ENCODE data around the gene KRT9.
"Not testable (repeated sequence)": the region's sequence is repeated elsewhere in the genome, so short reads cannot be mapped to it uniquely, and the experiment has no call there.

The KRT9 gene

DNA sequence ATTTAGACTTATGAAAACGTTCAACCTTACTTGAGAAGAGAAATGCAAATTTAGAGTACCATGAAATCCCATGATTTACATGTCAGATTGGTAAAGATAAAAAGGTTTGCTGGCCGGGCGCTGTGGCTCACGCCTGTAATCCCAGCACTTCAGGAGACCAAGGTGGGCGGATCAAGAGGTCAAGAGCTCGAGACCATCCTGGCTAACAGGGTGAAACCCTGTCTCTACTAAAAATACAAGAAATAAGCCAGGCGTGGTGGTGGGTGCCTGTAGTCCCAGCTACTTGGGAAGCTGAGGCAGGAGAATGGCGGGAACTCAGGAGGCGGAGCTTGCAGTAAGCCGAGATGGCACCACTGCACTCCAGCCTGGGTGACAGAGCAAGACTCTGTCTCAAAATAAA is 29.1 kb downstream of the KRT9 start:
- DNase-seq, result not testable (repeated sequence)

DNA sequence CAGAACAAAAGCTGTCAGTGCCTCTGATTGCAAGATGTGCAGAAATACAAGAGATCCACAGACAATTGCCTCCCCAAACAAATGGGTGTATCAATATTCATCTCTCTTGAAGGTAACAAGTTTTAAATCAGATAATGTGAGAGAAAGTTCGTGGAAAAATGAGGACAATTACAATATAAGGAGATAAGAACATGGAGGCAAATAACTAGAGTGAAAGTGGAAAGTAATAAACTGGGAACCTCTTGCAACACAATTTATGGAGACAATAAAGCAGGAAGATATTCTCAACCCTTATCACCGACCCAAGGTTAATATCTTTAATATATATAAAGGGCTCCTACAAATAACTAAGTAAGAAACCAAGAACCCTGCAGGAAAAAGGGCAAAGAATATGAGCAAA is 29.5 kb downstream of the KRT9 start:
- no peak for DNase-seq

DNA sequence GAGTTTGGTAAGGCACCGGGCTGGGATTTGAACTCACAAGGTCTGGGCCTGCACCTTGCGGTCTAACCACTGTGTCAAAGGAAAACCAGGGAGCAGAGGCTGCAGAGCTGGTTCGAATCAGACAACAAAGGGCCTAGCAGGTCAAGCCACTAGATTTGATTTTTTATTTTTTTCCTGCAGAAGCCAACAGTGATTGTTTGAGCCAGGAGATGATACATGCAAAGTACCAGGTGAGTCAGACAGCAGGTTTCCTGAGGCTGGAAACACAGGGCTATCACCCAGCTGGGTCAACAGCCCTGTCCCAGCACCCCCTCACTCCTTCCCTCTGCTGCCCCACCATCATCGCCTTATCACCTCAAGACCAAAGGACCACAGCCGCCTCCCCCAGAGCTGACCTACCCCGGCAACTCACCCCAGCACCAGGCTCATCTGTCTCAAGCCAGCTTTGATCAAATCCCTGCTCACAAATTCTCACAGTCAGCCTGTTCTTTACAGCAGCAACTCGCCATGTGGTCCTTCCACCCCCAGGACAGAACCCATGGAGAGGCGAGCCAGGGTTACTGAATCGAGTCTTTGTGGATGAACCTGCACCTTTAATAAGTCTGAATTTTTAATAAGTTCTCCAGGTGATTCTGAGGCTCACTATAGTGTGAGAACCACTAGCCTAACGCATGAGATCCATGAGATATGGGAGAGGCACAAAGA is 30.8 kb downstream of the KRT9 start:
- DNase-seq, result no peak

DNA sequence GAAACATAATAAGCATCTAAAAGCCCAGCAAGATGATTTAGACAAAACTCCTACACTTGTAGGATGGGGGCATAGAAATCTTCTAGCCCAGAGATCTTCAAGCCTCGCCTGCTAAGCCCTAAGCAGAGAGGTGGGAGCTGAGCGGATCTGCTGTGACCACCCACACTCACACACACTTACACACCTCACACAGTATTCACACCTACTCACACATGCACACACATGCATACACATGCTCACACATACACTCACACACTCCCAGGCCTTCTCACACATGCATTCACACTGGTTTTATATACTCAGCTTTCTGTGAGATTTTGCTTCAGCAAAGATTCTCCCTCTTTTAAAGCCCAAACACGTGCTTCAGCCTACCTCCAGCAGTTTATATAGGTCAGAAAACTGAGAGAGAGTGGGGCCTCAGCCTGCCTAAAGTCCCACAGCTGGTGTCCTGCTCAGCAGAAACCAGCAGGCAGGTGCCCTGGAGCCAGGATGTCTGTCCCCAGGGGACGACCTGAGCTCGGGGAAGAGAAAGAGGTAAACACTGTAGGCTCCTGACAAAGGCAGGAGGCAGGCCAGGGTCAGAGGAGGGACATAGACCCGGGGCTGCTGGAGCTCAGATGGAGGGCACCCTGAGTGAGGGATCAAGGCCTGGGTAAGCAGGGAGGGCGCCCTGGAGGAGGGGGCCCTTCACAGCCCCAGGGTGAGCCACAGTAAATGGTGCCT is 31.7 kb downstream of the KRT9 start:
- DNase-seq, result no peak

DNA sequence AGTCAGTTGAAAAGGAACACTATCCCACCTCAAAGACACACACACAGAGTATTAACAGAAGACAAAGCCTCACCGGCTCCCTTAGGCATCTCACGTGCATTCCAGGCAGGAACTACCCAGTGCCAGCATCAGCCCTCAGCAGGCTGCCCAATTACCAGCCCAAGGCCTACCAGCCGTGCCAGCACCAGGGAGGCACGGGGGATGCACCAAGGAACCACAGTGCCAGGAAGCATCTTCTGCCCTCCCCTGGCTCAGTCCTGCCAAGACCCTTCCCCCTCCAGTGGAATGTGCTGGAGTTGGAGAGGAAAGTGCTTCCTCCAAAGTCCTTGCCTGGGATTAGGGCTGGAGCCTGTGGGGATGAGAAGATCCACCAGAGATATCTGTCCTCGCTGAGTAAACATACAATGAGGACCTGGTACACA is 32.8 kb downstream of the KRT9 start:
- DNase-seq, result no peak

DNA sequence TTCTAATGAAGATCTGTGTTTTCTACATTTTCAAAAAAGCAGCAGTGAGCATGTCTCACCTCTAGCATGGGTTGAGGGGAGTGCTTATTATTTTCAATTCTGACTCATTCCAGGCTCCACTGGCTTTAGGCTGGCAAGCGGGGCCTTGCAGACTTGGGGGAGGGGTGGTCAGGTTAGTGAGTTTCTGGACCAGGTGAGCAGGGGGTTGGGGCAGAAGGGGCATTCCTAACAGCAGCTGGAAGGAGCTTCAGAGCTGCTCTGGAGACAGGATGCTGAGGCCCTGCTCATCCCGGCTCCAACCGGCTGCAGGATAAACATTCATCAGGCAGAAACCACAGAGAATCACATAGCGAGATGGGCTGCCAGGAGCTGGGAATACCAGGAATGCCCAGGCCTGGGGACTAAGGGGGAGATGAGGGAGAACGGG is 33.3 kb downstream of the KRT9 start:
- no peak for DNase-seq

DNA sequence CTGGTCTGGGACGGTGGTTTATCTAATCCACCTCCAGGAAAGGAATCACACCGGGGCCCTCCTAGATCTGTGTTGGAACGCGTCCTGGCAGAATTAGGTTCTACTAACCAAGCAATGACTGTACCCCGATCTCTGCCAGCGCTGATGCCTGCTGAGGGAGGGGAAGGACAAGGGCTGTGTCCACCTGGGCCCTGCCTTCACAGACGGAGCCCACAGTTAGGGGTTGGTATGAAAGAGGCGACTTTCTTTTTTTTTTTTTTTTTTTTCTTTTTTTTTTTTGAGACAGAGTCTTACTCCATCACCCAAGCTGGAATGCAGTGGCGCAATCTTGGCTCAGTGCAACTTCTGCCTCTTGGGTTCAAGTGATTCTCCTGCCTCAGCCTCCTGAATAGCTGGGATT is 33.9 kb downstream of the KRT9 start:
- no peak for DNase-seq

DNA sequence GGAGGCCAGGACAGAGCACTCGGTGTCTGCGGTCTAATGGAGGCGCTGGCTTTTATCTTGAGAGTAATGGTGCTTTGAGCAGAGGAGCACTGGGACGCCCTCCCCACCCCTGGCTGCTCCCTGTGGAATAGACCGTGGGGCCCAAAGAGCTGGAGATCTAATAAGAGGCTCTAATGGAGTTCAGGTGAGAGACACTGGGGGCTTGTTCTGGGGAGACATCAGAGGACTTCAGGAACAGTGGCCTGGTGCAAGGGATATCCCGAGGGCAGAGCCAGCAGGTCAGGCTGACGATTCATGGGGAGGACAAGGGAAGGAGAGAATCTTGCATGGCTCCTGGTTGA is 34.3 kb downstream of the KRT9 start:
- DNase-seq, result no peak

DNA sequence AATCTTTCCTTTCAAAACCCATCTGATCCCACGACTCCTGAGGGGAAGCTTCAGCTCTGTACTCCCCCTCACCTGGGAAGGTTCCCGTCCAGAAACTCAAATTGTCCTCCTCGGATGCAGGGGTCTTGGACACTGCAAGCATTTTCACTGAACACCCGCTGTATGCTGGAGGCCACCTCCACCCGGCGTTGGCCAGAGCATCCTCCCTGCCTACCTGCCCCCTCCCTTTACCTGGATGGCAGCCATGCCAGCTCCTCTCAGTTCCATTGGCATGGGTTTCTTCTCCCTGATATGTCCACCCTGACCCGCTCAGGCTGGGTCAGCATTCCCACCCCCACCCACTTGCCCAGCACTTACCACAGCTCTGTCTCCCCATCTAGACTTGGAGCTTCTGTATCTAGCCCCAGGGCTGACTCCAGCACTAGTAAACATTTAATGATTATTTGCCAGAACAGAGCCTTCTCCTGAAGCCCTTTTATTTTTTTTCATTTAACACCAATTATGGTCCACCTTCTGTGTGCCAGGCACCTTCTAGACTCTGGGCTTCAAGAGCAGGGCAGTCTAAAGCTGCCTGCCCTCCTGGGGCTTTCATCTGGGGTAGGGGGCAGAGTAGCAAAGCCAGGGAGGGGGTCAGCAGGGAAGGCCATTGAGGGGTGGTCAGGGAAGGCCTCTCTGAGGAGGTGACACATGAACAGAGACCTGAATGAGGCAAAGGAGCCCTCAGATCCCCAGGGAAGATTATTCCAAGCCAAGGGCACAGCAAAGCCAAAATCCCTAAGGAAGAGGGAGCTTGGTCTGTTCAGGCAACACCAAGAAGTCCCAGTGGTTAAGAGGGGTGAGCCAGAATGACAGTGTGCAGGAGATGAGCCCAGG is 34.9 kb downstream of the KRT9 start:
- DNase-seq, result no peak

DNA sequence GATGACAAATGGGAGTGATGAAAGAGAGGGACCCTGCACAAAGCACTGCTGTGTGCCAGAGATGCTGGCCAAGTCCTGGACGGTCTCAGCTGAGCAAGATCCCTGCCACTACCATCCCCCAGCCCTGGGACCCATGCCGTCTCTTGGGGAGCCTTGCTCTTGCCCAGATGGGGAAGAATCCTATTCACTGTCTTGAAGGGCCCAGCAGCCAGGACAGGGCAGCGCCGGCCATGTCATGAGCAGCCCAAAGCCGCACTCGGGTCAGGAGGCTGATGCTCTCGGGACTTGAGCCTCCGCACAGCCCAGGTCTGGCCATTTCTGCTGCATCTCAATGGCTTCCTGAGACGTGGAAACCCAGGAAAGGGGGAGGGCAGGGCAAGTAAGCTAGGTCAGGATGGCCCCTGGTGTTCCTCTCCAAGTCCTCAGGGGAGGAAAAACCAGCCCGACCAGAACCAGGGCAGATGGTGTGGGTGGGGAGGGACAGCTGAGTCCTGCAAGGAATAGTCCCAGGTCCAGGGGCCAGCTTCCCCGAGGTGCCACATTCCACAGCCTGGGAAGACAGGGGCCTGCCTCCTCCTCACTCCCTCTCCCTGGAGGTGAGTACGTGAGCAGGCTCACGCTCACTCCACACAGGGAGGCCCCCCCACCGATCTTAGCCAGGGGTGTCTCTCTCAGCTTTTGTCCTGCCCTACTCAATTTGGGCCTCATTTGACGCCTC is 35.9 kb downstream of the KRT9 start:
- no peak for DNase-seq

DNA sequence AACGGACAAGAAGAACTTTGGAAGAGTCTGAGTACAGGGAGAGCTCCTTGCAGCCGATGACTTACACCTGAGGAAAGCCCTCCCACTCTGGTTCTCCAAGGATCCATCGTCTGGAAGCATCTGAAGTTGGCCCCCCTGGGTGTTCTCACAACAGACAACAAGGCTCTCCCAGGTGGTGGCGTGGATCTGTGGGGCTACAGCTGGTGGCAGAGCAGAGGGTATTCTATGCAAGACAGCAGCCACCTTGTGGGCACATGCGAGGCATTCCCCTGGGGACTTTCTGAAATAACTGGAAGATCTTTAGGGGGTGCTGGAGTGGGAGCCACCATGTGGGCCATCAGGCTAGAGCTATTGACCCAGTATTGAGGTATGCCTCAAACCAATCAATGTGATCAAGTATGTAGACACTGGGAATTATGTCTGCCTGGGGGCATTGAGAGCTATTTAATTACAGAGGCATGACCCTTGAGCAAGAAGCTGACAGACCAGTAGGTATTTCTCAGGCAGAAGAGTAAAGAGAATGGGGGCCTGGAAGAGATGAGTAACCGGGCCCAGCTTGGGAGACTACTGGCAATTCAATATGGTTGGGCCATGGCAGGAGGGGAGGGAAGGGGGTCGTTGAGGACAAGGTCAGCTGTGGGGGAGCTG is 36.8 kb downstream of the KRT9 start:
- no peak for DNase-seq

DNA sequence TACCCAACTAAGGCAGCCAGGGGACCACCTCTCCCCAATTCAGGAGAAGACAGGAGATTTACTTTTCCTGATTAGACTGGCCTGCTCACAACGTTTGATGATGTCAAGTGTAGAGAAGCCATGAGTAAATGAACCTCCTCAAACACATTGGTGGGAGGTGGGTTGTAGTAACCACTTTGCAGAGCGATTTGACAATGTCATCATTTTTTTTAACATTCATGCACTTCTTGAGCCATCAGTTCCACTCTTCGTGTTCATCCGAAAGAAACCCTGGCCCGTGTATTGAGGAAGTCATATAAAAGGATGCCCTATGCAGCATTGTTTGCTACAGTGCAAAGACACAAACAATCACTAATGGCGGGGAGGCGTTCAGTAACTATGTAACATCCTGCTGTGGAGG is 38.2 kb downstream of the KRT9 start:
- no peak for DNase-seq

DNA sequence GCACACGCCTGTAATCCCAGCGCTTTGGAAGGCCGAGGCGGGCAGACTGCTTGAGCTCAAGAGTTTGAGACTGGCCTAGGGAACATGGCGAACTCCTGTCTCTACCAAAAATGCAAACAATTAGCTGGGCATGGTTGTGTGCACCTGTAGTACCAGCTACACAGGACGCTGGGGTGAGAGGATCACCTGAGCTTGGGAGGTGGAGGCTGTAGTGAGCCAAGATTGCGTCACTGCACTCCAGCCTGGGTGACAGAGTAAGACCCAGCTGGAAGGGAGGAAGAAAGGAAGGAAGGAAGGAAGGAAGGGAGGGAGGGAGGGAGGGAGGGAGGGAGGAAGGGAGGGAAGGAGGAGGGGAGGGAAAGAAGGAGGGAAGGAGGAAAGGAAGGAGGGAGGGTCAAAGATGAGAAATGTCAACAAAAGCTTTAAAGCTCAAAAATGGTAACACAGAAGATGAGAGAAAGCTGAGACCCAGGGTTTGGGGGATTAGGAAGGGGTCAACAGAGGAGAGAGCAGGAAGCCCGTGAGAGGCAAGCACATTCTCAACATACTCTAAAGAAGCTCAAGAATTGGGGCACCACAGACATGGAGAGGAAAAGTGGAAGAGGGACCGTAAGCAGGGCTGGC is 38.8 kb downstream of the KRT9 start:
- no peak for DNase-seq

DNA sequence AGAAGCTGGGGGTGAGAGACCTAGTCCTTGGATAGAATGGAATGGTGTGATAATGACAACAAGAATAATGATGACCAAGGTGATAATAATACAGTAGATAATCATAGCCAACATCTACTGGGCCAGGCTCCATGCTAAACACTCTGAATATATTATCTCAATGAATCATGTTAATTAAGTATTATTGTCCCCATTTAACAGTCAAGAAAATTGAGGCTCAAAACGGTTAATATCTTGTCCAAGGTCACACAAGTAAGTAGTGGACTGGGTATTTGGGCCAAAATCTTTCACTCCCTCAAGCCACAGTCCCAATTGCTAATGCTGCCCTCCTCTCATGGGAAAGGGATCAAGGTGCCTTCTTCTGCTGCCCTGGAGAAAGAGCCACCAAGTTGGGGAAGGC is 39.9 kb downstream of the KRT9 start:
- no peak for DNase-seq

DNA sequence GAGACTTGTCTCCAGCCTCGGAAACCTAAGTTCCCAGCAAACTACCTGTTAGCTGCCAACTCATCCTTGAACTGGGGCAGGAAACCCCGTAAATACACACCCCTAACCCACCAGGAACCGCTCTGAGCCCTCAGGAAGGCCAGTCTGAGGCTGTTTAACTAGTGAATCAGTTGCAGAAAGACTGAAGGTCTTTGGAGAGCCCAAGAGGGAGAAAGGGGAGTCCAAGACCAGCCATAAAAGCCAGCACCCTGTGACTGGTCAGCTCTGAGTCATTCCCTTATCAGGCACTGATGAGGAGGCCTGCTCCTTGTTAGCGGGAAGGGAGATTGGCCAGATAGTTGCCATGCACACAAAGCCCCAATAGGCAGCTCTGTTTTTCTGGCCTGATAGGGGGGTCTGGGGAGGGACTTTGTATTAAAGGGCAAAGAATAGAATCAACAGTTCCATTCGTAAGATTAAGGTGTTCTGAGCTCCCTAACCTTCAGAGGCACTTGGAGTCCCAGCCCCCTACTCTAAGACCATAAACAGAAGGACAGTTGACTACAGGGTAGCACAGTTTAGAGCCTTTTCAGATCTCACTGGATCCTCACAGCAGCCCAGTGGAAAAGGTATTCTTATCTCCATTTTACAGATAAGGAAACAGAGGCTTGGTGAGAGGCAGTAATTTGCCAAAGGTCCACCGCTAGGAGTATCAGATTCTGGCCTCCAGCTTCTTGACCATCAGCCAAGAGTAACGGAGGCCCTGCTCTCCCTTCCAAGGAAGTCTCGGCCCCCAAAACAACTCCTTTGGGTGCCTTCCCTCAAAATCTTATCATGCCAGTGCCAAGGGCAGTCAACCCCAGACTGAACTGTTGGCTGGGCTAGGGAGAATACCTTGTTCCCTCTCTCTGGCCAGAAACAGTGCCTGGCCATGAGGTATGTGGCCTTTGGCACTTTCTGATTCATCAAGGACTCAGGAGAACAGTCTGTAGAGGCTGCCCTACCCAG is 41.5 kb downstream of the KRT9 start:
- no peak for DNase-seq

DNA sequence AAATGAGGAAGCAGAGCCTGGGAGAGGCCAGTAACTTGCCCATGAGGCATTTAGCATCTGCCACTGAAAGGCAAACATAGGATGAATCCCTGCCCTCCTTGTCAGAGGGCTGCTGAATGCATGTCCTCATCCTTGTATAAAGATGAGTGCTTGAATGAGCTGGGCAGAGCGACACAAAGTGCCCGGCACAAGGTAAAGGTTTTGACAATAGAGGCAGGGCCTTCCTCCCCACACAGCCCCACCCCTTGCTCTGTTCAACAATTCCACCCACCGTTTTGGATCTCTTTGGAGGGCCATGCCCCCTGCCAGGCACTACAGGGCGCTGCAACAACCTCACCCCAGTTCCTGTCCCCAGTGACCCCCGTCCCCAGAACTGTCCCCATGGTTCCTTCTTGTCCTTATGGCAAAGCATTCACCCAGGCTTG is 42.4 kb downstream of the KRT9 start:
- no peak for DNase-seq

DNA sequence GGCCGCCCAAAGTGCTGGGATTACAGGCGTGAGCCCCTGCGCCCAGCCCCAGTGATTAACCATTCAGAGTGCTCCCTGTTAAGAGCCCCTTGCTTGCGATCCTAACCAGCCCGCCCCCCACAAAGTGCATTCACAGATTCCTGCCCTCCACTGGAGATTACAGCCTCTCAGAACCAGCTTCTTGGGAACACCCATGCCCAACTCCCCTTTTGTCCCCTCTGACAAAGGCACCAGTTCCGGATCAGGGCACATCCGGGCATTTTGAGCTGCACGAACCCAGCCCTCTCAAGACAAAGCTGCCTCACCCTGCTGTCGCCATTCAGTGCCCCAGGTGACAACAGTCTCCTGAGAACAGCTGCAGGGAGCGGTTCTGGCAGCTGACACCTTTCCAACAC is 42.9 kb downstream of the KRT9 start:
- no peak for DNase-seq

DNA sequence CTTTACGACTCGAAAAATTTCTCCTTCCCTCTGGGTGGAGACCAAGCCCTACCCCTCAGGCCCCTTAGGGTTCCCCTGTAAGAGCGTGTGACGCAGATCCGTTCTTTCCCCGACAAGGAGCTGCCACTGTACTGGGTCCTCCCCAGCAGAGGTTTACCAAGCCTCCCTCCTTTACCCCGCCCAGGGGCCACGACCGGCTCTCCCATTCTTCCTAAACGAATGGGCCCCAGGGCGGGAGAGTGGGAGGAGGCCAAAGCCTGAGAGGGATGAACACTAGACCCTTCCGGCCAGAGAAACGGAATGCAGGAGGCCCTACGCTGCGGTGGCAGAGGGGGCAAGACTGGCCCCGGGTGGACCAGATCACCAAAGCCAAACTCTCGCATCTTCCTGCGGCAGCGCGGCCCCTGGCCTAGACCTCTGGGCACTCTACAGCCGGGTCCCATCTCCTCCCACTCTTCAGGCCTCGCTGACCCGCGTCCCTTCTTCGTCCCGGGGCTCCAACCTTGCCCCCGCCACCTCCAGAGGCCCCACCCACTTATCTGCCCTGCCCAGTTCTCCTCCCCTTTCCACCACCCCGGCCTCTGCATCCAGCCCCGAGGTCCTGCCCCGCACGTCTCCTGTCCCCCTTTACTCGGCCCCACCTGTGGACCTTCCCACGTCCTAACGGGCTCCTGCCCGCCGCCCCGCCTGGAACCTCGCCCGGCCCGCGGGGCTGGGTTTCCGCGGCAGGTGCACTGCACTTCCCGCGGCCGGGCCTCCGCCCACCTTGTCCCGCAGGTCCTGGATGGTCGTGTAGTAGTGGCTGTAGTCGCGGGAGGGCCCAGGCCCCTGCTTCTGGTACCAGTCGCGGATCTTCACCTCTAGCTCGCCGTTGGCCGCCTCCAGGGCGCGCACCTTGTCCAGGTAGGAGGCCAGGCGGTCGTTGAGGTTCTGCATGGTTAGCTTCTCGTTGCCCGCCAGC is 44.5 kb downstream of the KRT9 start:
- peak; percentile 8 for DNase-seq

DNA sequence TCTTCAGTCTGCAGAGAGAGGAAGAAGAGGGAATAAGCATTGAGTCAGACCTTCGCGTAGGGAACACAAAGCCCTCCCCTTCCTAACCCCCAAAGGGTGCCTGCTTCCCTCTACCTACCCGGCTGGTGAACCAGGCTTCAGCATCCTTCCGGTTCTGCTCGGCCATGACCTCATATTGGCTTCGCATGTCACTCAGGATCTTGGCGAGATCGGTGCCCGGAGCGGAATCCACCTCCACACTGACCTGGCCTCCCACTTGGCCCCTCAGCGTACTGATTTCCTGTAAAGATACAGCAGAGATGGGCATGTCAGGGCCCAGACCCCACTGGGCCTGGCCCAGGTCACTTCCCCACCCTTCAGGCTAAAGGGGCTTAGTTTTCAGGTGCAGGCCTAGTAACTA is 47.6 kb downstream of the KRT9 start:
- no peak for DNase-seq

DNA sequence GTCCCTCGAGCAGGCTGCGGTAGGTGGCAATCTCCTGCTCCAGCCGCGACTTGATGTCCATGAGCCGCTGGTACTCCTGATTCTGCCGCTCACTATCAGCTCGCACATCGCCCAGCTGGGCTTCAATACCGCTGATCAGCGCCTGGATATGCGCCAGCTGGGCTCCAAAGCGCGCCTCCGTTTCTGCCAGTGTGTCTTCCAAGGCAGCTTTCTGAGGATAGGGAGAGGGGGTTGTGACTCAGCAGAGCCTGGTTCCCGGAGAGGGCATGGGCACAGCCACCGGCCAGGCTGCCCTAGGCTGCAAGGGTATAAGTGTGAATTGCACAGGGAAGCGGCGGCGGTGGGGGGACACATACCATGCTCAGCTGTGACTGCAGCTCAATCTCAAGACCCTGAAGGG is 48.1 kb downstream of the KRT9 start:
- DNase-seq, result no peak

Data from stimulated activated CD4-positive, alpha-beta T cell treated with anti-CD3 and anti-CD28 coated beads, Interleukin-15, amount 100 ng/mL, for 24 hours (primary cell).